K562 (cell line): ENCODE data around the gene KISS1. TPM values are rescaled to one million over a fixed set of nuclear protein-coding genes. Genes with fewer than 3 reads are reported as not detected.

ENCODE experiments used
- ATAC-seq: fragments of 200-7000 bp; cut with Tn5 transposase; 3 replicates; pipeline ENCODE4 v1.9.1; 2020; ENCODE audit warnings: moderate library complexity
- BruUV-seq: library from RNA; stranded (reverse); fragments of 400-500 nt; replicated peaks from 2 replicates; lab custom pipeline; 2021; lab: Mats Ljungman, UMichigan
- CTCF ChIA-PET: fragments of 300-600 bp; formaldehyde crosslinking; extraction: SDS; loops from one replicate; lab custom pipeline; 2021; ENCODE audit warnings: low intra/inter-chr PET ratio; lab: Yijun Ruan, JAX
- POLR2A ChIA-PET: fragments of 300-600, 350-650 bp; sonication (Branson Sonifier 250); formaldehyde crosslinking; extraction: SDS; loops from one replicate; lab custom pipeline; 2021; ENCODE audit warnings: antibody characterized with exemption, inconsistent platforms; lab: Yijun Ruan, JAX
- DNase-seq, 4 experiments: peaks; one replicate each; pipeline versions ENCODE4 v3.0.0 to v3.0.0-alpha.2; 2011 to 2018; ENCODE audit warnings: low spot score in 3 of 4, mixed read lengths in 3 of 4; ENCODE audit errors: extremely low read depth in 1 of 4
- FAIRE-seq: peaks from 2 replicates; lab custom pipeline; 2011; peaks lifted over from hg19 to GRCh38; lab: Jason Lieb, UNC
- H2AFZ ChIP-seq: 2 replicates; pipeline ENCODE4 v1.6.0; 2011; ENCODE audit warnings: low read depth, low read length, control low read depth, inconsistent platforms
- H3K27ac ChIP-seq: fragments of 200-600 bp; 3 replicates; pipeline ENCODE4 v1.8.0; 2011; ENCODE audit warnings: low read depth, mild to moderate bottlenecking, control low read depth, inconsistent platforms, low read length, moderate library complexity, mixed read lengths; ENCODE audit errors: extremely low read depth
- H3K27me3 ChIP-seq, 2 experiments: fragments of 300-600 bp in 1 of 2; 2 replicates in 1 of 2; 3 replicates in 1 of 2; pipeline versions ENCODE4 v1.6.0 to v1.8.0; 2011; ENCODE audit warnings: inconsistent platforms in 2 of 2, low read length in 2 of 2, mild to moderate bottlenecking in 1 of 2, mixed read lengths in 1 of 2, moderate library complexity in 1 of 2; ENCODE audit not compliant: control insufficient read depth in 2 of 2, insufficient read depth in 2 of 2
- H3K36me3 ChIP-seq: fragments of 300-600 bp; 3 replicates; pipeline ENCODE4 v1.8.0; 2011; ENCODE audit warnings: mild to moderate bottlenecking, low read length, inconsistent platforms; ENCODE audit not compliant: control insufficient read depth, insufficient read depth
- H3K4me1 ChIP-seq, 2 experiments: fragments of 200-600 bp in 1 of 2; replicated peaks in 1 of 2; 2 replicates in 1 of 2; 3 replicates in 1 of 2; pipeline versions ENCODE4 v1.5.1 to v1.8.0; 2011; ENCODE audit warnings: inconsistent platforms in 2 of 2, low read length in 2 of 2, mild to moderate bottlenecking in 1 of 2, mixed read lengths in 1 of 2, moderate library complexity in 1 of 2; ENCODE audit not compliant: control insufficient read depth in 2 of 2, insufficient read depth in 2 of 2
- H3K4me2 ChIP-seq: 2 replicates; pipeline ENCODE4 v1.6.1; 2011; ENCODE audit warnings: low read length, control low read depth, inconsistent platforms, mixed read lengths; ENCODE audit not compliant: insufficient read depth
- H3K4me3 ChIP-seq: fragments of 200-600 bp; sonication (generic), shearing (Covaris generic); 2 replicates; pipeline ENCODE4 v1.5.1; 2016; ENCODE audit warnings: control low read depth, inconsistent platforms
- H3K79me2 ChIP-seq: fragments of 200-600 bp; 3 replicates; pipeline ENCODE4 v1.8.0; 2011; ENCODE audit warnings: low read length, inconsistent platforms; ENCODE audit not compliant: control insufficient read depth, insufficient read depth
- H3K9ac ChIP-seq, 2 experiments: 2 replicates each; pipeline versions ENCODE4 v1.6.0 to v1.6.1; 2011; ENCODE audit warnings: low read depth in 2 of 2, low read length in 2 of 2, control low read depth in 1 of 2, inconsistent platforms in 1 of 2, mild to moderate bottlenecking in 1 of 2, mixed read lengths in 1 of 2; ENCODE audit not compliant: insufficient read depth in 1 of 2
- H3K9me1 ChIP-seq: one replicate; pipeline ENCODE4 v1.6.0; 2011; ENCODE audit warnings: inconsistent platforms, mild to moderate bottlenecking, low read length, moderate library complexity; ENCODE audit not compliant: control insufficient read depth, insufficient read depth
- H3K9me3 ChIP-seq: replicated peaks from 2 replicates; pipeline ENCODE4 v1.5.1; 2011; ENCODE audit warnings: low read depth, low read length, inconsistent platforms; ENCODE audit not compliant: control insufficient read depth, insufficient read depth
- H4K20me1 ChIP-seq: replicated peaks from 2 replicates; pipeline ENCODE4 v1.6.1; 2011; ENCODE audit warnings: low read length, inconsistent platforms, mixed read lengths; ENCODE audit not compliant: control insufficient read depth, insufficient read depth
- BACH1 ChIP-seq: fragments of 200-800 bp; sonication (Bioruptor generic); IDR thresholded peaks from 2 replicates; pipeline ENCODE4 v1.6.1; 2016; ENCODE audit warnings: missing genetic modification characterization, missing compliant biosample characterization
- FOXA1 ChIP-seq: fragments of 450-650 bp; IDR thresholded peaks from 2 replicates; pipeline ENCODE4 v1.6.1; 2016; ENCODE audit warnings: mild to moderate bottlenecking, borderline replicate concordance
- GMEB1 ChIP-seq: fragments of 250-450 bp; sonication (Bioruptor Pico); IDR thresholded peaks from 2 replicates; pipeline ENCODE4 v1.4.0; 2020; ENCODE audit warnings: mild to moderate bottlenecking
- HDAC2 ChIP-seq: fragments of 450-650 bp; IDR thresholded peaks from 2 replicates; pipeline ENCODE4 v1.6.1; 2016; ENCODE audit warnings: mild to moderate bottlenecking
- HDAC8 ChIP-seq: fragments of 450-650 bp; IDR thresholded peaks from 2 replicates; pipeline ENCODE4 v1.6.1; 2016; ENCODE audit warnings: mild to moderate bottlenecking, missing genetic modification characterization, moderate library complexity, missing compliant biosample characterization
- HNRNPH1 ChIP-seq: fragments of 200-400 bp; formaldehyde crosslinking; optimal IDR thresholded peaks from 2 replicates; pipeline ENCODE3; 2017; ENCODE audit warnings: low read depth, mild to moderate bottlenecking, low read length, moderate library complexity
- MCM5 ChIP-seq: fragments of 450-650 bp; IDR thresholded peaks from 2 replicates; pipeline ENCODE4 v1.6.1; 2016; ENCODE audit warnings: low read depth
- MYBL2 ChIP-seq, 2 experiments: fragments of 450-650 bp in 1 of 2; sonication (generic) in 1 of 2; formaldehyde crosslinking in 1 of 2; IDR thresholded peaks; 2 replicates each; pipeline versions ENCODE4 v1.6.1 to v1.8.1; 2017 to 2022; ENCODE audit warnings: borderline replicate concordance in 1 of 2, inconsistent platforms in 1 of 2, low read depth in 1 of 2, mild to moderate bottlenecking in 1 of 2, missing genetic modification reagents in 1 of 2, moderate library complexity in 1 of 2
- NELFE ChIP-seq: IDR thresholded peaks from 2 replicates; pipeline ENCODE4 v1.6.1; 2011; ENCODE audit warnings: mild to moderate bottlenecking; ENCODE audit not compliant: insufficient read depth, insufficient read length
- NUFIP1 ChIP-seq: fragments of 450-650 bp; IDR thresholded peaks from 2 replicates; pipeline ENCODE4 v1.6.1; 2018; ENCODE audit not compliant: partially characterized antibody
- POLR2B ChIP-seq: fragments of 450-650 bp; IDR thresholded peaks from 2 replicates; pipeline ENCODE4 v1.6.1; 2018; ENCODE audit warnings: low read depth; ENCODE audit not compliant: partially characterized antibody
- RBBP5 ChIP-seq: fragments of 200-600 bp; sonication (generic); IDR thresholded peaks from 2 replicates; pipeline ENCODE4 v1.6.1; 2012; ENCODE audit warnings: borderline replicate concordance, mild to moderate bottlenecking, low read length, control low read depth, inconsistent platforms; ENCODE audit not compliant: insufficient read depth, poor library complexity, severe bottlenecking
- TFE3 ChIP-seq: fragments of 450-650 bp; formaldehyde crosslinking; IDR thresholded peaks from 2 replicates; pipeline ENCODE4 v1.4.0; 2020; ENCODE audit warnings: mild to moderate bottlenecking, mixed read lengths
- TGIF2 ChIP-seq: sonication (generic); formaldehyde crosslinking; IDR thresholded peaks from 2 replicates; pipeline ENCODE4 v1.8.1; 2022; ENCODE audit warnings: mild to moderate bottlenecking, missing genetic modification reagents, moderate library complexity
- ZNF764 ChIP-seq: fragments of 250-450 bp; sonication (Bioruptor Pico); IDR thresholded peaks from 2 replicates; pipeline ENCODE4 v1.4.0; 2020; ENCODE audit warnings: low read depth, mild to moderate bottlenecking, moderate library complexity
- ZNF77 ChIP-seq: fragments of 250-450 bp; sonication (Bioruptor Pico); IDR thresholded peaks from 2 replicates; pipeline ENCODE4 v1.5.0; 2020
- WGBS: fragments of 100-300 bp; shearing (Covaris generic); methylation state at CpG from one replicate; pipeline ENCODE4 v1.1.6; 2016; ENCODE audit warnings: low coverage, mixed read lengths; ENCODE audit not compliant: insufficient coverage; ENCODE audit errors: missing lambda C conversion rate; 5-methylcytosine and 5-hydroxymethylcytosine counted together
- in situ Hi-C: fragments of 300-500 bp; cut with MboI; formaldehyde crosslinking; loops from 4 replicates; pipeline ENCODE4 v1.15.0; 2018; ENCODE audit warnings: inconsistent platforms, mixed read lengths
- intact Hi-C: fragments of 100-400 bp; cut with micrococcal nuclease; formaldehyde crosslinking; loops from 2 replicates; pipeline ENCODE4 v1.14.2; 2022
- polyA plus RNA-seq, 8 experiments: library from polyadenylated mRNA; depleted of rRNA in 4 of 8; stranded (reverse) in 5 of 8; unstranded in 3 of 8; fragments of >200 nt; fragmentation: Nextera tagmentation in 2 of 8; fragmentation: Illumina TruSeq in 1 of 8; extraction: Ambion mirVana in 2 of 8; extraction: Trizol in 1 of 8; gene quantifications; 2 replicates each; pipeline versions ENCODE4 v1.2.1 to v1.2.3, GENCODE V29; 2011 to 2014; ENCODE audit warnings: inconsistent platforms in 1 of 8, missing spikeins in 1 of 8
- total RNA-seq, 7 experiments: library from RNA; depleted of rRNA in 6 of 7; stranded (reverse); fragments of >200 nt in 6 of 7; fragmentation: Illumina TruSeq in 2 of 7; extraction: Trizol in 2 of 7; gene quantifications; 2 replicates each; pipeline versions ENCODE4 v1.2.1 to v1.2.3, GENCODE V29; 2011 to 2021; ENCODE audit warnings: low replicate concordance in 1 of 7

Gene KISS1
- total and polyA plus RNA-seq, 9 of the 15 experiments (the other 6 are each of a cell fraction or from before 2014, with no cell fraction given), result 0.31 TPM; not detected in 8

- in situ Hi-C loops, result no loop called here
- H3K4me1 ChIP-seq, result no peaks in the 10 kb centered on the region
- H3K27me3 ChIP-seq, result peaks cover 3 to 49% of the 10 kb centered on the region in 2 experiments; a peak in 4 of 5 replicates
- H3K79me2 ChIP-seq, result no peaks in the 10 kb centered on the region
- H3K9me3 ChIP-seq, result no peaks in the 10 kb centered on the region
- H3K9me1 ChIP-seq, result no peaks in the 10 kb centered on the region
- DNase-seq, result no peak
- TF ChIP-seq MCM5 (no peak), NELFE (no peak), RBBP5 (no peak), FOXA1 (no peak), HDAC2 (no peak), NUFIP1 (no peak), POLR2B (no peak), HNRNPH1 (no peak), ZNF764 (no peak), ZNF77 (no peak), GMEB1 (no peak), TFE3 (CRISPR knock-in tag) (no peak), TGIF2 (CRISPR knock-in tag) (no peak), BACH1 (tag) (no peak), HDAC8 (tag) (no peak), MYBL2 (IDR thresholded peaks at IDR 0.05; ENCODE audit: low read depth) (no peak), MYBL2 (CRISPR knock-in tag; IDR thresholded peaks at IDR 0.05; ENCODE audit: borderline replicate concordance) (no peak)
- TF ChIP-seq, all 486 proteins: peak for 0
- ChIA-PET CTCF (interaction anchor here (0.7 to 5.0 kb wide), 8 partner anchors 14 to 646 kb away, joined by 3 to 44 read pairs (median 8); no protein-coding TSS in a partner anchor), POLR2A (interaction anchor here (0.5 kb wide), 1 partner anchor 873 kb away, joined by 3 read pairs; no protein-coding TSS in a partner anchor)
- ATAC-seq, result no peak
- BruUV-seq, result no TSS peak
- Histone ChIP-seq H3K4me2 (no peak overlapping the region), H3K36me3 (no peaks in the 10 kb centered on the region), H3K4me3 (no peak overlapping the region), H3K9ac (no peak overlapping the region), H3K27ac (no peak overlapping the region), H2AFZ (no peak overlapping the region), H4K20me1 (peaks cover 2% of the 10 kb centered on the region)
- intact Hi-C loops, result loop anchor here (1.0 to 5.0 kb wide), 4 partner anchors 45 to 645 kb away; no protein-coding TSS in a partner anchor
- FAIRE-seq, result no peak
- 20% methylated on average over 14 of the region's 14 CpGs for WGBS
Observed at GRCh38 chr1:204161609-204162493, 34.4 kb downstream of the KISS1 start.
